Tibial nerve (tissue), 4 donors: ENCODE data around the gene RBM19.

Experiments used
- EP300 ChIP-seq, 2 donors: sonication (generic); formaldehyde crosslinking; IDR thresholded peaks; one replicate each; pipeline ENCODE4 v1.6.1; 2017; ENCODE audit warnings: antibody characterized with exemption in 2 of 2, mild to moderate bottlenecking in 1 of 2
- POLR2A ChIP-seq, 2 donors: fragments of 450-650 bp; IDR thresholded peaks; one replicate each; pipeline ENCODE4 v1.6.1; 2017; ENCODE audit warnings: antibody characterized with exemption in 2 of 2, mild to moderate bottlenecking in 2 of 2, moderate library complexity in 2 of 2
- TF ChIP-seq, protein P1 (sequence below), 5 experiments: fragments of 200-600 bp in 3 of 5; fragments of 450-650 bp in 2 of 5; sonication (generic) in 3 of 5; IDR thresholded peaks; one replicate each; pipeline ENCODE4 v1.5.1; 2016 to 2019; ENCODE audit warnings: antibody characterized with exemption in 5 of 5, mild to moderate bottlenecking in 3 of 5, moderate library complexity in 2 of 5

DNA sequence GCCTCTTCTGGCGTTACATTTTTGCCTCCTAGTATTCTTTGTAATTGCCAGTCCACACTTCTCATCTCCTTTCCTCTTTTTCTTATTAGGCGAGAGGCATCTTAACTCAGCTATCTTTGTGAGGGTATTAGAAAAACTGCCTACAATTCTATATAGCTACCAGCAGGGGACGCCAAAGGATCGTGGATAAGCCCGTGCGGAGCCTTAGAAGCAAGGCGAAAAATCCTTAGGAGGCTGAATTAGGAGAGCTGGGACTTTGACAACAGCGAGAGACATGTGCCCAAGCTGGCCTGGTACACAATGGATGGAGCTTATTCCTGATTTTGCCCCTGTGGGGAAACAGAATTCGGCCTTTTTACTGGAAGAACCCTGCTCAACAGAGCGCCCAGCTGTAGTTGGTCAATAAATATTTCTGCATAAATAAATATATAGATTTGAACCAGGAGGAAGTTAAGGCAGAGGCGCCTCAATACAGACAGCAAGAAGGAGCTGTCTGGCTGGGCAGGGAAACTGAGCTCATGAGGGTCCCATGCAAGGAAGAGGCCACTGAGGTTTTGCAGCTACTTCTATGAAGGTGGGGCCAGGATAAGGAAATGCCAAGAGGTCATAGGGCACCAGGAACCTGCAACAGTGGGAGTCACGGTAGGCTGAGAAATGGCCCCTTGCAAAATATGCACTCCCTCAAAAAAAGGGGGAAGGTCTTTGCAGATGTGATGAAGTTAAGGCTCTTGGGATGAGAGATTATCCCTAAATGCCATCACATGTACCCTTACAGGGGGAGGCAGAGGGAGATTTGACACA lies 14.6 kb upstream of the RBM19 start:
- TF ChIP-seq, protein P1, sequence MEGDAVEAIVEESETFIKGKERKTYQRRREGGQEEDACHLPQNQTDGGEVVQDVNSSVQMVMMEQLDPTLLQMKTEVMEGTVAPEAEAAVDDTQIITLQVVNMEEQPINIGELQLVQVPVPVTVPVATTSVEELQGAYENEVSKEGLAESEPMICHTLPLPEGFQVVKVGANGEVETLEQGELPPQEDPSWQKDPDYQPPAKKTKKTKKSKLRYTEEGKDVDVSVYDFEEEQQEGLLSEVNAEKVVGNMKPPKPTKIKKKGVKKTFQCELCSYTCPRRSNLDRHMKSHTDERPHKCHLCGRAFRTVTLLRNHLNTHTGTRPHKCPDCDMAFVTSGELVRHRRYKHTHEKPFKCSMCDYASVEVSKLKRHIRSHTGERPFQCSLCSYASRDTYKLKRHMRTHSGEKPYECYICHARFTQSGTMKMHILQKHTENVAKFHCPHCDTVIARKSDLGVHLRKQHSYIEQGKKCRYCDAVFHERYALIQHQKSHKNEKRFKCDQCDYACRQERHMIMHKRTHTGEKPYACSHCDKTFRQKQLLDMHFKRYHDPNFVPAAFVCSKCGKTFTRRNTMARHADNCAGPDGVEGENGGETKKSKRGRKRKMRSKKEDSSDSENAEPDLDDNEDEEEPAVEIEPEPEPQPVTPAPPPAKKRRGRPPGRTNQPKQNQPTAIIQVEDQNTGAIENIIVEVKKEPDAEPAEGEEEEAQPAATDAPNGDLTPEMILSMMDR (IDR thresholded peaks at IDR 0.05), result peak; percentile 34 to 61 (median 53)
- TF ChIP-seq POLR2A (IDR thresholded peaks at IDR 0.05) (no peak), EP300 (IDR thresholded peaks at IDR 0.05) (no peak)
